GM12878 (cell line): Measurements from ENCODE around the gene UQCRC1. TPM values are rescaled to one million over a fixed set of nuclear protein-coding genes. Genes with fewer than 3 reads are reported as not detected.

Experiments
- ATAC-seq: fragments of 200-7000 bp; cut with Tn5 transposase; 3 replicates; pipeline ENCODE4 v1.9.1; 2020; ENCODE audit warnings: mild to moderate bottlenecking, moderate library complexity
- BruUV-seq: library from RNA; stranded (reverse); fragments of 400-500 nt; replicated peaks from 2 replicates; lab custom pipeline; 2021; lab: Mats Ljungman, UMichigan
- CTCF ChIA-PET: fragments of 300-600 bp; sonication (Branson Sonifier 250); formaldehyde crosslinking; extraction: SDS; loops from one replicate; lab custom pipeline; 2021; ENCODE audit warnings: inconsistent platforms; lab: Yijun Ruan, JAX
- POLR2A ChIA-PET: fragments of 350-600 bp; formaldehyde crosslinking; extraction: SDS; loops from one replicate; lab custom pipeline; 2021; ENCODE audit warnings: inconsistent platforms; lab: Charles Lee
- RAD21 ChIA-PET: fragments of 300-600 bp; sonication (Branson Sonifier 250); formaldehyde crosslinking; loops from one replicate; lab custom pipeline; 2023; ENCODE audit warnings: antibody characterized with exemption; ENCODE audit not compliant: unreplicated experiment; lab: Charles Lee
- SMC1A ChIA-PET: fragments of 300-600 bp; sonication (Branson Sonifier 250); formaldehyde crosslinking; loops from one replicate; lab custom pipeline; 2023; ENCODE audit not compliant: unreplicated experiment, uncharacterized antibody; lab: Charles Lee
- DNase-seq: peaks from one replicate; pipeline ENCODE4 v3.0.0-alpha.2; 2011; ENCODE audit warnings: low read depth, low spot score
- FAIRE-seq: peaks from 3 replicates; lab custom pipeline; 2011; peaks lifted over from hg19 to GRCh38; lab: Jason Lieb, UNC
- H2AFZ ChIP-seq: 2 replicates; pipeline ENCODE4 v1.6.0; 2011; ENCODE audit warnings: low read depth, low read length, control low read depth; ENCODE audit not compliant: control insufficient read depth
- H3K27ac ChIP-seq: 2 replicates; pipeline ENCODE4 v1.5.1; 2011; ENCODE audit warnings: control low read depth; ENCODE audit not compliant: control insufficient read depth, insufficient read depth
- H3K27me3 ChIP-seq, 2 experiments: replicated peaks in 1 of 2; 2 replicates each; pipeline versions ENCODE4 v1.6.0 to v1.6.1; 2011; ENCODE audit warnings: low read length in 1 of 2; ENCODE audit not compliant: control insufficient read depth in 2 of 2, insufficient read depth in 2 of 2
- H3K36me3 ChIP-seq, 2 experiments: 2 replicates each; pipeline ENCODE4 v1.5.1; 2011; ENCODE audit warnings: low read length in 1 of 2; ENCODE audit not compliant: control insufficient read depth in 2 of 2, insufficient read depth in 2 of 2
- H3K4me1 ChIP-seq: 2 replicates; pipeline ENCODE4 v1.6.1; 2011; ENCODE audit warnings: mild to moderate bottlenecking, low read length, moderate library complexity, mixed read lengths; ENCODE audit not compliant: control insufficient read depth, insufficient read depth
- H3K4me2 ChIP-seq: 2 replicates; pipeline ENCODE4 v1.6.0; 2011; ENCODE audit warnings: control low read depth; ENCODE audit not compliant: control insufficient read depth, insufficient read depth
- H3K4me3 ChIP-seq: fragments of 200-600 bp; sonication (generic); 2 replicates; pipeline ENCODE4 v1.5.1; 2016
- H3K79me2 ChIP-seq: 2 replicates; pipeline ENCODE4 v1.6.0; 2011; ENCODE audit warnings: low read length; ENCODE audit not compliant: control insufficient read depth, insufficient read depth
- H3K9ac ChIP-seq: 2 replicates; pipeline ENCODE4 v1.8.0; 2011; ENCODE audit warnings: low read length, control low read depth, mixed read lengths; ENCODE audit not compliant: control insufficient read depth, insufficient read depth
- H3K9me3 ChIP-seq: replicated peaks from 3 replicates; pipeline ENCODE4 v1.5.1; 2011; ENCODE audit warnings: mild to moderate bottlenecking, low read length; ENCODE audit not compliant: control insufficient read depth, insufficient read depth
- H4K20me1 ChIP-seq: 2 replicates; pipeline ENCODE4 v1.6.0; 2011; ENCODE audit not compliant: control insufficient read depth, insufficient read depth
- ASH2L ChIP-seq: fragments of 300-600, 200-600 bp; sonication (generic); IDR thresholded peaks from 2 replicates; pipeline ENCODE4 v1.6.1; 2017; ENCODE audit warnings: low read depth, mild to moderate bottlenecking, borderline replicate concordance
- MXI1 ChIP-seq: fragments of 150-350 bp; IDR thresholded peaks from 2 replicates; pipeline ENCODE4 v1.6.1; 2011; ENCODE audit warnings: low read depth, mild to moderate bottlenecking, inconsistent platforms, low read length, improper control_type of control experiment
- PML ChIP-seq: IDR thresholded peaks from 2 replicates; pipeline ENCODE4 v1.6.1; 2012; ENCODE audit warnings: low read length, inconsistent platforms
- RBBP5 ChIP-seq: fragments of 200-600 bp; sonication (generic); conservative IDR thresholded peaks from 2 replicates; pipeline ENCODE4 v1.6.1; 2016
- SP1 ChIP-seq: IDR thresholded peaks from one replicate; pipeline ENCODE4 v1.6.1; 2011; ENCODE audit warnings: low read depth, low read length
- ZNF274 ChIP-seq: IDR thresholded peaks from one replicate; pipeline ENCODE4 v1.8.0; 2011; ENCODE audit not compliant: insufficient read length, insufficient read depth
- WGBS: methylation state at CpG from one replicate; pipeline ENCODE4 v1.1.6; 2016; ENCODE audit warnings: low lambda C conversion rate; ENCODE audit not compliant: insufficient replicate concordance, insufficient coverage; ENCODE audit errors: missing lambda C conversion rate; 5-methylcytosine and 5-hydroxymethylcytosine counted together
- in situ Hi-C: fragments of 300-500 bp; cut with MboI; formaldehyde crosslinking; loops from 9 replicates; pipeline ENCODE4 v1.14.3; 2018; ENCODE audit warnings: mixed read lengths
- intact Hi-C: fragments of 100-400 bp; cut with micrococcal nuclease; formaldehyde crosslinking; loops from one replicate; pipeline ENCODE4 v1.14.2; 2022; ENCODE audit not compliant: unreplicated experiment
- polyA plus RNA-seq, 11 experiments: library from polyadenylated mRNA; depleted of rRNA in 4 of 11; unstranded in 6 of 11; stranded (reverse) in 5 of 11; fragments of >200 nt; fragmentation: Nextera tagmentation in 4 of 11; fragmentation: Illumina TruSeq in 1 of 11; extraction: Ambion mirVana in 4 of 11; extraction: Trizol in 1 of 11; gene quantifications; 1 replicate in 1 of 11; 2 replicates in 10 of 11; pipeline versions ENCODE4 v1.2.1 to v1.2.3, GENCODE V29; 2011 to 2016; ENCODE audit warnings: inconsistent platforms in 2 of 11, missing spikeins in 2 of 11, low read depth in 1 of 11
- total RNA-seq, 4 experiments: library from RNA; depleted of rRNA in 3 of 4; stranded (reverse); fragments of >200 nt in 3 of 4; fragmentation: Illumina TruSeq in 1 of 4; extraction: Trizol in 1 of 4; gene quantifications; 2 replicates each; pipeline versions ENCODE4 v1.2.1 to v1.2.3, GENCODE V29; 2013 to 2021

The UQCRC1 gene
- total and polyA plus RNA-seq, 10 of the 15 experiments (the other 5 are each of a cell fraction or from before 2014, with no cell fraction given): 116 to 426 (median 228) TPM

GRCh38 chr3:48597408-48597800, 12.0 kb downstream of the UQCRC1 start:
- 82% methylated on average over 6 of the region's 6 CpGs for WGBS
- CTCF ChIA-PET: interaction anchor here (0.6 to 1.4 kb wide), 2 partner anchors 38 to 127 kb away, joined by 3 to 4 read pairs; no protein-coding TSS in a partner anchor
- peaks cover 0 to 9% of the 10 kb centered on the region in 2 experiments; a peak in 2 of 4 replicates for H3K27me3 ChIP-seq
- H3K9me3 ChIP-seq: no peaks in the 10 kb centered on the region
- no peaks in the 10 kb centered on the region; the same call in 1 of the 2 replicates for H3K4me1 ChIP-seq
- H3K79me2 ChIP-seq: no peaks in the 10 kb centered on the region
- intact Hi-C loops (no loop called here), in situ Hi-C loops (no loop called here)
- peaks cover 16 to 34% of the 10 kb centered on the region in 2 experiments for H3K36me3 ChIP-seq
- no TSS peak for BruUV-seq
- no peak overlapping the region for H3K9ac ChIP-seq
- H2AFZ ChIP-seq: no peak overlapping the region
- SMC1A ChIA-PET: no interaction called here
- H4K20me1 ChIP-seq: no peaks in the 10 kb centered on the region
- no peak for TF ChIP-seq ASH2L
- DNase-seq (no peak), FAIRE-seq (no peak), ATAC-seq (no peak)
- POLR2A ChIA-PET: no interaction called here
- H3K4me2 ChIP-seq: no peak overlapping the region
- no peak overlapping the region for H3K4me3 ChIP-seq
- no peak overlapping the region for H3K27ac ChIP-seq
- RAD21 ChIA-PET: interaction anchor here (1.0 kb wide), 1 partner anchor 12 kb away, joined by 3 read pairs; the partner anchor contains the start of gene UQCRC1

GRCh38 chr3:48596676-48597407, 12.6 kb downstream of the UQCRC1 start:
- ATAC-seq (no peak), FAIRE-seq (no peak)
- CTCF ChIA-PET: interaction anchor here (0.6 kb wide), 1 partner anchor 127 kb away, joined by 3 read pairs; no protein-coding TSS in a partner anchor

More at GRCh38 chr3:48596676-48597407, 12.6 kb downstream of the UQCRC1 start:
- RAD21 ChIA-PET: interaction anchor here (1.0 kb wide), 1 partner anchor 13 kb away, joined by 3 read pairs; the partner anchor contains the start of gene UQCRC1
- DNase-seq: no peak
- in situ Hi-C loops (no loop called here), intact Hi-C loops (no loop called here)
- Histone ChIP-seq H3K27me3 (peaks cover 0 to 9% of the 10 kb centered on the region in 2 experiments; a peak in 2 of 4 replicates), H3K27ac (no peak overlapping the region), H4K20me1 (no peaks in the 10 kb centered on the region), H3K9me3 (no peaks in the 10 kb centered on the region), H3K79me2 (no peaks in the 10 kb centered on the region), H2AFZ (no peak overlapping the region), H3K4me3 (no peak overlapping the region), H3K9ac (no peak overlapping the region)
- SMC1A ChIA-PET: no interaction called here
- no TSS peak for BruUV-seq
- WGBS: 74% methylated on average over 8 of the region's 8 CpGs
- POLR2A ChIA-PET: no interaction called here
- TF ChIP-seq RBBP5 (no peak), SP1 (no peak), ZNF274 (no peak), MXI1 (no peak), PML (no peak)
- TF ChIP-seq, all 136 proteins: peak for 0
- Histone ChIP-seq H3K4me2 (no peak overlapping the region), H3K36me3 (peaks cover 16 to 31% of the 10 kb centered on the region in 2 experiments), H3K4me1 (no peaks in the 10 kb centered on the region; the same call in 1 of the 2 replicates)
